Measurements from ENCODE around the gene TMEM53. TPM values are rescaled to one million over a fixed set of nuclear protein-coding genes. Genes with fewer than 3 reads are reported as not detected.

TMEM53 gene
- total RNA-seq, 4 donors from 2014 or later, result 7.6 to 14.0 (median 10.3) TPM

DNA sequence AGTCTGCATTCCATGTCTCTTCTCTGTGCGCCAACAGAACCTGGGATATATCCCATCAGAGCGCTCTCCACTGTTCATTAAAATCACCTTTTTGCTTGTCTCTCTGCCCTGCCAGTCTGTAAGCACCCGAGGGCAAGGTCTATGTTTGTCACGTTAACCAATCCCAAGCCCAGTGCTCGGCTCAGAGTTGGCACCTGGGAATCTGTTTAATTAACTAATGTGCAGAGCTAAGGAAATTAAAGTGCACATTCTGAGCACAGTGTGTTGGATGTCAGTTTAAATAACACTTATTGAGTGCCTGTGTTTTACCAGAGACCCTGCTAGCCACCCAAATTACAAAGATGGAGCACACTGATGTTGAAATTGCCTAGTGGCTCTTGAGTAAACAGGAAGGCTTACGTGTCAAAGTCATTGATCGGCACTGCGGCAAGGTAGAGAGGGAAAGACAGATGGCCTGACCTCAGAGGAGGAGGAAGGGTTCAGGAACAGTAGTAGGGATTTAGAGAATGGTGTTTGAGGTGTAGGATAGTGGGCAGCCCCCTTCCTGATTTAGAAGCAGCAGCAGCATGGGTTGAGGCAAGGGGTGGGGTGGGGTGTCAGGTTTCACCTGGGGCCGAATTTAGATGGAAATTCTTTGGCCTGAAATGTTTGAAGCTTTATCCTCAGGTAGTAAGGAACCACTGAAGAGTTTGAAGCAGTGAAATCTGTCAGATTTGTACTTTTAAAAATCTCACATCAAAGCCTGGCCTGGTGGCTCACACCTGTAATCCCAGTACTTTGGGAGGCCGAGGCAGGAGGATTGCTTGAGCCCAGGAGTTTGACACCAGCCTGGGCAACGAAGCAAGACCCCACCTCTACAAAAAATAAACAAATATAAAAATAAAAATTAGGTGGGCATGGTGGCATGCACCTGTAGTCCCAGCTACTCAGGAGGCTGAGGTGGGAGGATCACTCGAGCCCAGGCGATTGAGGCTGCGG, 7.9 kb upstream of the TMEM53 start:
- no peak for ATAC-seq (ENCODE audit: low FRiP score)
- no peak for DNase-seq (ENCODE audit: low spot score)
- TF ChIP-seq, protein P1, sequence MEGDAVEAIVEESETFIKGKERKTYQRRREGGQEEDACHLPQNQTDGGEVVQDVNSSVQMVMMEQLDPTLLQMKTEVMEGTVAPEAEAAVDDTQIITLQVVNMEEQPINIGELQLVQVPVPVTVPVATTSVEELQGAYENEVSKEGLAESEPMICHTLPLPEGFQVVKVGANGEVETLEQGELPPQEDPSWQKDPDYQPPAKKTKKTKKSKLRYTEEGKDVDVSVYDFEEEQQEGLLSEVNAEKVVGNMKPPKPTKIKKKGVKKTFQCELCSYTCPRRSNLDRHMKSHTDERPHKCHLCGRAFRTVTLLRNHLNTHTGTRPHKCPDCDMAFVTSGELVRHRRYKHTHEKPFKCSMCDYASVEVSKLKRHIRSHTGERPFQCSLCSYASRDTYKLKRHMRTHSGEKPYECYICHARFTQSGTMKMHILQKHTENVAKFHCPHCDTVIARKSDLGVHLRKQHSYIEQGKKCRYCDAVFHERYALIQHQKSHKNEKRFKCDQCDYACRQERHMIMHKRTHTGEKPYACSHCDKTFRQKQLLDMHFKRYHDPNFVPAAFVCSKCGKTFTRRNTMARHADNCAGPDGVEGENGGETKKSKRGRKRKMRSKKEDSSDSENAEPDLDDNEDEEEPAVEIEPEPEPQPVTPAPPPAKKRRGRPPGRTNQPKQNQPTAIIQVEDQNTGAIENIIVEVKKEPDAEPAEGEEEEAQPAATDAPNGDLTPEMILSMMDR (IDR thresholded peaks at IDR 0.05), result no peak

DNA sequence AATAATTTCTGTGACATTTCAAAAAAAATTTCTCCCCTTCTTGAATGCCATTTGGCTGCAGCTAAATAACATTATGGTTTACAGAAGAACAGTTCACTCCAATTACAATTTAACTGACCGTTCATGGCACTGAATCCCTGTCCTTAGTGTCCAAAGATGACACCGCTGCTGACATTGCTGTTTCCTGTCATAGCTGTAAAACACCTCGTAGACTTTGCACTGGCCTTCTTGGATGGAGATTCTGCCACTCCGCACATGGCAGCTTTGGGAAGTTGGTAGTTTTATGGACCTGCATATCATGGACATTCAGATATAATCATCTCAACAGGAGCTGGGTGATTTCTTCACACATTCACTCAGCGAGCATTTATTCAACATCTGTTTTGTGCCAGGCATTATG, 5.2 kb upstream of the TMEM53 start:
- DNase-seq (ENCODE audit: low spot score) (no peak), ATAC-seq (ENCODE audit: low FRiP score) (no peak)
- TF ChIP-seq, protein P1 (IDR thresholded peaks at IDR 0.05), result no peak

DNA sequence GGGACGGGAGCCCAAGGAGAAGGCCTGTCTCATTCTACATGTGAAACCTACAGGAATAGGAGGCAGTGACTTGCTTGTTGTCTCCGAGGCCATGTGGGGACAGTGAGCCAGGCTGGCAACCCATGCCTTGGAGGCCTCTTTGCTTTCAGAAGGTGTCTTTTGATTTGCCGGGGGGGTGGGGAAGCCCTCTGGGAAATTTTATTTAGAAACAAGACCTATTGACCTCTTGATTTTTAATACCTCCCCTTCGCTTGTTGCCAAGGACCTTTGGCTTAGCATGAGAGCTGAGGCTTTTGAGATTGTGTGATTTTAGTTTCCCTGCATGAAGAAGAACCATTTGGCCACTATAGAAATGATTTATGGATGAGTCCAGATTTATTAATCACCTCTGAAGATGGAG, 4.3 kb upstream of the TMEM53 start:
- TF ChIP-seq, protein P1 (IDR thresholded peaks at IDR 0.05), result no peak
- no peak for DNase-seq (ENCODE audit: low spot score)
- no peak for ATAC-seq (ENCODE audit: low FRiP score)

DNA sequence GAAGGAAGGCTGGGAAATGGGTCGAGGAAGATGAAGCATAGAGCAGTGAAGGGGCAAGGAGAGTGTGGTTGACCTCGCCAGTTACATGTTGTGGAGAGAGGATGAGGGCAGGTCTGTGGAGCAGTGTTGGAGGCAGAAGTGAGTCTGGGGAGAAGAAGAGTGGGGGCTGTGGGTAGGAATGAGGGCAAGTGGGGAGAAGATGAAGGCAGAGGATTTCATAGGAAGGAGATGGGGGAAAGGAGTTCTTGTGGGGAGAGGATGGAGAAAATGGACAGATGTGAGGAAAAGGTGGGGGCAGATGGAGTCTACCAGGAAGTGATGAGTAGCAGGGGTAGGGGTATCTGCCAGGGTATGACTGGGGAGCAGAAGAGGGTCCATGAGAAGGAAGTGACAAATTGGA, 3.8 kb upstream of the TMEM53 start:
- DNase-seq (ENCODE audit: low spot score), result no peak
- TF ChIP-seq, protein P1 (IDR thresholded peaks at IDR 0.05), result no peak
- ATAC-seq (ENCODE audit: low FRiP score), result no peak

DNA sequence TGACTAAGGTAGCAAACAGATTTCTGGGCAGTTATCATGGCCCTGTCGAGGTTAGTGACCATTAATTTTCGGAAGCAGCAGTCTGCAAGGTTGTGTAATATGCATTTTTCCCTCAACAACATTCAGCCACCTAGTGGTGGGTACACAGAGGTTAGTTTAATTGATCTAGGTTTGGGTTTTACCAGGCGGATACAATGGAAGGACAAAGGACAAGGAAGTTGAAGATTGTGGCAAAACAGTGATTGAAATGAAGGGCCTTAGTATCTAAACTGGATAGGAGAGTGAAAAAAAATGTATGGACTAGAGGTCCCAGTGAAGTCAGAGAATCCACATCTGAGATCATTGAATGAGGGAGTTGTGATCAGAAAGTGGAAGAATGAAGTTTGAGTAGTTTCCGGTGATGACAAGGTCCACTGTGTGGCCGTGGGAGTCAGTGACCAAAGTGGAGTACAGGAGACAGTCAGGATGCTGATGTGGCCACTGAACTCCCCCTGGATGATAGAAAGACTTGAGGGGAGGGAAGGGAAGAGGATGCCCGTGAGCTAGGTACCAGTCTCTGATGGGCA, 3.0 kb upstream of the TMEM53 start:
- DNase-seq (ENCODE audit: low spot score) (no peak), ATAC-seq (ENCODE audit: low FRiP score) (no peak)
- TF ChIP-seq, protein P1 (IDR thresholded peaks at IDR 0.05), result no peak

DNA sequence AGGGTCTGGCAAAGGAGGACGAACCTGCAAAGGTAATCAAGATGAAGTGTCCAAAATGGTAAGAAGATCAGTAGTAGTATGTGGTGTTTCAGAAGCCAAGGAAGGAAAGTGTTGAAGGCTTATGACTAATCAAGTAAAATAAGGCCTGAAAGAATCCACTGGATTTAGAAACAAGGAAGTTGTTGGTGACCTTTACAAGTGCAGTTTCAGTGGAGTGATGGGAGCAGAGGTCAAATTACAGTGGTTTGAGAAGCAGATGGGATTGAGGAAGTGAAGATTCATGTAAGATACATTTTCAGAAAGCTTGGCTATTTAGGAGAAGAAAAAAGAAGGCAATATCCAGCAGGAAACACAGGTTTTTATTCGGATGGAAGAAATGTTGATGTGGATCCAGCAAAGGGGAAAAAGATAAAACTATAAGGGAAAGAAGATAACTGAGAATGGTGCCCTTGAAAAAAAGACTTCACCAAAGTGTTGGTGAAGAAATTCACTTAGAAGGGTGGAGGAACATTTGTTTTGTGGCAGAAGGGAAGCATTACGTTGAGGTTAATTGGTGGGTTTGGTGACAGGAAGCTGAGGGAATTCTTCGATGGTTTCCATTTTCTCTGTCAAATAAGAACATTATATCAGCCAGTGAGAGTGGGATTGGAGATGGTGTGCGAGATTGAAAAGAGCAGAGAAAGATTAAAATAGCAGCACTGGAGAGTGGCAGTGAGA, 2.4 kb upstream of the TMEM53 start:
- ATAC-seq (ENCODE audit: low FRiP score), result no peak
- DNase-seq (ENCODE audit: low spot score), result no peak
- TF ChIP-seq, protein P1 (IDR thresholded peaks at IDR 0.05), result no peak
